Measurements from ENCODE around the gene THBS3.

The THBS3 gene

DNA sequence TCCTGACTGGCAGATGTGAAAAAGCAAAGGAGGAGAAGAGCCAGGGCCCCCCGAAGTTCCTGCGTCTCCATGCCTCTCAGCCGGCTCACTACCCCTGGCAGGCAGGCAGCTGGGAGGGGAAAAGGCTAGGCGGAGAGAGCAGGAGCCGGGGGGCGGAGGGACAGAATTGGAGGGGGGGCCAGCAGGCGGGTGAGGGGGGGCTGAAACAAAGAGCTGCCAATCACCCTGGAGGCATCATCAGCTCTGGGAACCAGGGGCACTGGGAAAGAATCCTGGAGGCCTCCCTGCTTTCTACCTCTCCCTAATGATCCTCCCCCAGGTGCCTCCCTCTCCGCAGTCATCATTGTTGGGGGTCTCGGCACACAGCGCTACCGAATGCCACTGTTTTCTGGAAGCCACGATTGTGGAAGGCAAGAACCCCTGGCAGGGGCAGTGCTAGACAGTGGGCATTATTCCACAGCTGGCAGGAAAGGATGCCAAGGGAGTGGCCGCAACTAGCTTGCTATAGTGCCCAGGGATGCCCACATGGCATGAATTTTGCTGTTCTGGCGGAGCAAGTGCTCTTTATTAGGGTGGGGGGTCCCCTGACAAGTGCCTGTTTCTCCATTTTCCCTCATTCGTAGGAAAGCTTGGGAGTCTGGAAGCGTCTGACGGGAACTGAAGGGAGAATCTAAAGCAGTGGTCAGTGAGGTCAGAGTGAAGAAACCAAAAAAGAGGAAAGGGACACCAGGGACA is at the start of gene THBS3:
Gene THBS3 (minus strand): TSS at position 92 of the 735 bp plus-strand sequence. CDS start 21 bp downstream, at position 71.
- no peak for TF ChIP-seq CTCF (conservative IDR thresholded peaks at IDR 0.05; ENCODE audit: low read length)
- DNase-seq (ENCODE audit: low read depth), result peak; percentile 37
- peak within 1 kb of the TSS; percentile 100 for H3K4me3 ChIP-seq (ENCODE audit: low read length)

- peak overlapping the region; percentile 80 for H3K4me3 ChIP-seq (ENCODE audit: low read length)
- no peak for DNase-seq (ENCODE audit: low read depth)
- no peak for TF ChIP-seq CTCF (conservative IDR thresholded peaks at IDR 0.05; ENCODE audit: low read length)
Measured at GRCh38 chr1:155256058-155256852, 48.6 kb upstream of the THBS3 start.

DNA sequence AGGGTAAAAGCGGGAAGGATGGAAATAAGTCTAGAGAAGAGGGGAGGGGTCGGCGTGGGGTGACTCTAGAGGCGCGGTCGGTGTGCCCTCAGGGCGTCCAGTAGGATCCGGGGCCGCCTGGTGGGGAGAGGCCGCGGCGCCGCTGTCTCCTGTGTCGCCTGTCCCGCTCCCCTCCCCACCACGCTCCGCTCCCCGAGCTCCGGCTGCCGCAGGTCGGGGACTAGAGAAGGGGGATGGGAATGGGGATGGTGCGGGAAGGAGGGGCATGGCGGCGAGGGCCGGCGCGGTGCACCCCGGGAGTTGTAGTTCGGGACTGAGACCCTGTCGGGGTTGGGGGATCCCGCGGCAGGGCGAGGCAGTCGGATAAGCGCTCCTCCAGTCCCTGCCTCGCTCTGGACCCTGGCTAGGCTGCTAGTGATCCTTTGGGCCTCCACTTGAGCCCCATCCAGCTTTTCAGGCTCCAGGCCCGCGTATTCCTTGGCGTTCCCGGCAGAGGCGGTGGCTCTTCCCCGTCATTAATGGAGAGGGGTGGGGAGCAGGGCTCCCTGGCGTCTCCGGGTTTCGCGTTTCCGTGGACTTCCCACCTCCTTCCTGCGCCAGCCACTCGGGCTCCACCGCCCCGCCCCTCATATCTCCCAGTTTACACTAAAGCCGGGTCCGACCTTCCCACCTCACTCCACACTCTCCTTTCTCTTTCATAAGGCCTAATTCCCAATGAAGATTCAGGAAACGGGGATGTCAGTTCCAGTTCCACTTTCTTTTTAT is 47.7 kb upstream of the THBS3 start, which contains the start of gene ENTREP3:
Gene ENTREP3 (minus strand): TSS at position 241 of the 765 bp plus-strand sequence. CDS start 606 bp downstream, outside the sequence.
- H3K4me3 ChIP-seq (ENCODE audit: low read length), result peak within 1 kb of the TSS; percentile 80
- no peak for TF ChIP-seq CTCF (conservative IDR thresholded peaks at IDR 0.05; ENCODE audit: low read length)
- DNase-seq (ENCODE audit: low read depth), result peak; percentile 75

DNA sequence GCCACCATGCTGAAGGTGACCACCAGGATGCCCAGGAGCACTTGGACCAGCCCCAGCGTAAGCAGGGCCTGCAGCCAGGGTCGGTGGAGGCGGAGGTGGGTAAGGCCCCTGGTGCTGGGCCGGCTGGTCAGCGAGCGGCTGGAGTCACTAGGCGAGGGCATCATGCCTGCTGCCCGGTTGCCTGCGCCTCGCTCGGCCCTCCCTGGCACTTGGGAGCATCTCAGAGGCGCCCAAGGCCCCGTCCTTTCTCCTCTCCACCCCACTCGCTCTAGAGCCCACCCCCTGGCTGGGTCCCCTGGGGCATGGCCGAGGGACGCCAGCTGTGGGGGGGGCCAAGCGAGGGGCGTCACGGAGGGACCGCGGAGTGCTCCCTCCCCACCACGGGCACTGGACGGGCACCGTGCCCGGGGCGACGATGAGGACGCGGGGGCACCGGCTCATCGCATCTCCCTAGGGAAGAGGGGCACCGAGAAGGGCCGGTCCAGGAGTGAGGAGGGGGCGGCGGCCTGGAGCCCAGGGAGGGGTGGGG is 47.1 kb upstream of the THBS3 start:
- H3K4me3 ChIP-seq (ENCODE audit: low read length), result peak overlapping the region; percentile 80
- DNase-seq (ENCODE audit: low read depth), result no peak
- TF ChIP-seq CTCF (conservative IDR thresholded peaks at IDR 0.05; ENCODE audit: low read length), result no peak

DNA sequence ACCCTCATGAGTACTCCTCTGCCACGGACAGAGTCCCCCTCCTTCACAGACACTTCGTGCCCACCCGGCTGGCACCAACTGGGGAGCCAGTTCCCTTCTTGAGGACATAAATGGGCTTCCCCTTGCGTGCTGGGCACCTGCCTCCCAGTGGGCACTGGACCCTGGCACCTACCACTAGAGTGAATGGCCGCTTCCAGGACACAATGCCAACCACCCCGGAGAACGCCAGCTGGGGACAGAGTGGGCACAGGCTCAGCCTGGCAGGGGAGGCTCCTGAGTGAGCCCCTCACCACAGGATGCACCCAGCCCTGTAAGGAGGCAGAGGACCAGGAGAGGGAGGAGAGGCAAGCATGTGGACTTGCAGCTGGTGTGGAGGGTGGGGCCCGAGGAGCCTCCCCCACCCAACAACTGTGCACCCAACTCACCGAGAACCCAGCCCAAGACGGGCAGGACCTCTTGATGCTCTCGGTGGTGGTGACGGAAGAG is 46.6 kb upstream of the THBS3 start:
- no peak for TF ChIP-seq CTCF (conservative IDR thresholded peaks at IDR 0.05; ENCODE audit: low read length)

GRCh38 chr1:155253797-155254196 is 46.1 kb upstream of the THBS3 start:
- DNase-seq (ENCODE audit: low read depth), result no peak
- H3K4me3 ChIP-seq (ENCODE audit: low read length), result peak overlapping the region; percentile 80

More for the DNA sequence above, 46.6 kb upstream of the THBS3 start:
- DNase-seq (ENCODE audit: low read depth), result no peak
- peak overlapping the region; percentile 80 for H3K4me3 ChIP-seq (ENCODE audit: low read length)

More at GRCh38 chr1:155253797-155254196, 46.1 kb upstream of the THBS3 start:
- TF ChIP-seq CTCF (conservative IDR thresholded peaks at IDR 0.05; ENCODE audit: low read length), result no peak
